HCT116 (cell line): ENCODE measurements around the gene TAMM41.

Experiments
- CEBPB ChIP-seq: IDR thresholded peaks from 2 replicates; pipeline ENCODE4 v1.6.1; 2012; ENCODE audit warnings: low read depth
- CTCF ChIP-seq, 3 experiments: fragments of 200-600 bp in 1 of 3; sonication (generic) in 1 of 3; IDR thresholded peaks in 2 of 3; conservative IDR thresholded peaks in 1 of 3; 2 replicates each; pipeline ENCODE4 v1.5.1; 2012 to 2017; ENCODE audit warnings: low read depth in 2 of 3, low read length in 2 of 3, antibody characterized with exemption in 1 of 3, borderline replicate concordance in 1 of 3, control low read depth in 1 of 3, mild to moderate bottlenecking in 1 of 3, mixed read lengths in 1 of 3, mixed run types in 1 of 3, moderate library complexity in 1 of 3; ENCODE audit not compliant: insufficient read depth in 1 of 3
- EZH2phosphoT487 ChIP-seq: fragments of 200-600 bp; IDR thresholded peaks from 2 replicates; pipeline ENCODE4 v1.6.1; 2018; ENCODE audit warnings: antibody characterized with exemption, borderline replicate concordance
- JUND ChIP-seq: IDR thresholded peaks from 2 replicates; pipeline ENCODE4 v1.6.1; 2012
- POLR2A ChIP-seq: IDR thresholded peaks from 2 replicates; pipeline ENCODE4 v1.7.0; 2011; ENCODE audit warnings: borderline replicate concordance; ENCODE audit not compliant: insufficient read depth, insufficient read length; ENCODE audit errors: extremely low read depth
- POLR2AphosphoS5 ChIP-seq: IDR thresholded peaks from 2 replicates; pipeline ENCODE4 v1.6.1; 2011; ENCODE audit warnings: mild to moderate bottlenecking, low read depth, low read length, moderate library complexity
- YY1 ChIP-seq: IDR thresholded peaks from 2 replicates; pipeline ENCODE4 v1.6.1; 2011; ENCODE audit warnings: low read length, low read depth, moderate library complexity, mild to moderate bottlenecking; ENCODE audit not compliant: insufficient replicate concordance; ENCODE audit errors: extremely low read depth
- ZNF274 ChIP-seq: fragments of 200-500 bp; sonication (Bioruptor generic); IDR thresholded peaks from 2 replicates; pipeline ENCODE4 v1.6.1; 2014; ENCODE audit warnings: mild to moderate bottlenecking, low read depth, low read length, inconsistent platforms
- TF ChIP-seq, protein P1 (sequence below): IDR thresholded peaks from 2 replicates; pipeline ENCODE4 v1.6.1; 2012

DNA sequence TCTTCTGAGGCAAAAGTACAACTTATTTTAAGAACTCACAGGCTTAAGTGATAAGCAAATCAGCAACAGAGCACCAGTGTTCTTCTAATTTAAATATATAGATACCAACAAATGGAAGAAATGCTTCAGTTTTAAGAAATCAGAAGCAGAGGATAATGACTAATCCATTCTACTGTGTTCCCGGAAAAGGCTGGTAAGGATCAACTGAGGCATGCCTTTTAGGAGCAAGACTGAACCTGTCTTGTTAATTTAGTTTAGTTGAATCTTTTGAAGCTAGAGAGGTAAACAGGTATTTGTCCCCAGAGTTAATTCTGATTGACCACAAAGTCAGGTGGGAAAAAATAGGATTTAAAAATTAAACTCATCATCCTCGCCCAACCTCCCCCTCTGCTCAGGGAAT is 51.8 kb downstream of the TAMM41 start:
- TF ChIP-seq, protein P1, sequence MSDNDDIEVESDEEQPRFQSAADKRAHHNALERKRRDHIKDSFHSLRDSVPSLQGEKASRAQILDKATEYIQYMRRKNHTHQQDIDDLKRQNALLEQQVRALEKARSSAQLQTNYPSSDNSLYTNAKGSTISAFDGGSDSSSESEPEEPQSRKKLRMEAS: no peak
- TF ChIP-seq POLR2A (no peak), ZNF274 (no peak), JUND (no peak), POLR2AphosphoS5 (no peak), CTCF (IDR thresholded peaks at IDR 0.05 in 2 of 3, conservative IDR thresholded peaks at IDR 0.05 in 1 of 3; ENCODE audit: borderline replicate concordance in 1 of 3, insufficient read depth in 1 of 3, low read depth in 2 of 3, low read length in 2 of 3) (no peak), EZH2phosphoT487 (no peak), YY1 (no peak), CEBPB (no peak)
